Right renal cortex interstitium (tissue), 3 donors: ENCODE results near the gene FSIP2. TPM values are rescaled to one million over a fixed set of nuclear protein-coding genes. Genes with fewer than 3 reads are reported as not detected.
"Not testable (repeated sequence)": the region's sequence is repeated elsewhere in the genome, so short reads cannot be mapped to it uniquely, and the experiment has no call there.

Experiments used
- DNase-seq, 3 donors: peaks; one replicate each; pipeline ENCODE4 v3.0.0-alpha.2; 2013; ENCODE audit warnings: low read depth in 3 of 3, low spot score in 2 of 3
- polyA plus RNA-seq, 3 donors: library from polyadenylated mRNA; unstranded; fragments of 120-200 nt; gene quantifications; one replicate each; pipeline ENCODE4 v1.2.1, GENCODE V29; 2013; ENCODE audit not compliant: insufficient read length in 3 of 3

FSIP2 gene
- polyA plus RNA-seq, 3 donors = 2.4 to 3.8 (median 3.5) TPM

GRCh38 chr2:185806783-185807182 lies 68.2 kb downstream of the FSIP2 start:
- DNase-seq = no peak

- DNase-seq = no peak
Observed at GRCh38 chr2:185807351-185807750, 68.7 kb downstream of the FSIP2 start.

- DNase-seq = no peak
Observed at GRCh38 chr2:185811580-185811979, 73.0 kb downstream of the FSIP2 start.

GRCh38 chr2:185813707-185814106 lies 75.1 kb downstream of the FSIP2 start:
- DNase-seq = no peak

GRCh38 chr2:185817991-185818390 lies 79.4 kb downstream of the FSIP2 start:
- no peak for DNase-seq

DNA sequence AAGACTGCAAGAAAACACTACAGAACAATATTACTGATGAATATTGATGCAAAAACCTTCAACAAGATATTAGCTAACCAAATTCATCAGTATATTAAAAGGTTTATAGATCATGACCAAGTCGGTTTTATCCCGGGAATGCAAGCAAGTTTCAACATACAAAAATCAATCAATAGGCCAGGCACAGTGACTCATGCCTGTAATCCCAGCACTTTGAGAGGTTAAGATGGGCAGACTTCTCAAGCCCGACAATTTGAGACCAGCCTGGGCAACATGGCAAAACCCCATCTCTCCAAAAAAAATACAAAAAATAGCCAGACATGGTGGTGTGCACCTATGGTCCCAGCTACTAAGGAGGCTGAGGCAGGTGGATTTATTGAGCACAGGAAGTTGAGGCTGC lies 82.9 kb downstream of the FSIP2 start:
- DNase-seq = no peak

DNA sequence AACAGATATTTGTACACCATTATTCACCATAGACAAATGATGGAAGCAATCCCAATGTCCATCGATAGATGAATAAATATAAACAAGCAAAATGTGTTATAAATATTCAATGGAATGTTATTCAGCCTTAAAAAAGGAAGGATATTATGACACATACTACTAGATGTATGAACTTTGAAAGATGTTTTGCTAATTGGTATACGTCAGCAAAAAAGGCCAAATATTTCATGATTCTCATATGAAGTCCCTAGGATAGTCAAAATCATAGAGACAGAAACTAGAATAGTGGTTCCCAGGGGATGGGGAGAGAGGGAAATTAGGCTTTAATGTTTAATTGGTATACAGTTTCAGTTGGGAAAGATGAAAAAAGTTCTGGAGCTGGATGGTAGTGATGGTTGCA lies 85.2 kb downstream of the FSIP2 start:
- no peak for DNase-seq

DNA sequence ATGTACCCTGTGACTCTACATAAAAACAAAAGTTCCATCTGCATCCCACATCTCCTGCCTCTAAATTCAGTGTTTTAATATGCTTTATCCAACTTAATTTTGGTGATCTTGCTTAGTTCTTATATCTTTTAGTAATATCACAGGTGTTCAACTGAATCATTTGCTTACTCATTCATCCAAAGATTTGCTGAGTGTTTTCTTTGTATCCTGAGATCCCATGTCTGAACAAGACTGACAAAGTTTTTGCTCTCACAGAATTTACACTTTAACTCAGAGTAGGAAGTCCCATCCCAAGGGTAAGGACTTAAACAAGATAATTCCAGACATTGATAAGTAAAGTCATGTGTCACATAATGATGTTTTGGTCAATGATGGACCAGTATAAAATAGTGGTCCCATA lies 87.0 kb downstream of the FSIP2 start:
- DNase-seq = no peak

GRCh38 chr2:185828326-185828725 lies 89.7 kb downstream of the FSIP2 start:
- DNase-seq = no peak

DNA sequence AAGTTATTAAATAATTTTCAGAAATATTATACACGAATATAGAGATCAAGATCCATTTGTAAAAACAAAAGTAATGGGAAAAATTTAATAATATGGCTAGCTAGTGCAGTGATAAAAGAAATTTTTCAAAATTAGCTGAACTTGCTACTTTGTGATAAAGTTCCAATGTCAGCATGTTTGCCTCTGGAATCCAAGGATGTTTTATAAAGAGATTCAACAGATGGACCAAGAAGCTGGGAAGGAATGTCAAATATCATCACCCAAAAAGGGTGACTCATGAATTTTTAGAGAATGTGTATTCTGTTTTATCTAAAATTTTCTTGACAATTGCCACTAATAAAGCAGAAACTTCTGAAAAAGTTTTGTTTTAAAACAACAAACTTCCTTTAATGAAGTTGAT lies 95.3 kb downstream of the FSIP2 start:
- no peak for DNase-seq

DNA sequence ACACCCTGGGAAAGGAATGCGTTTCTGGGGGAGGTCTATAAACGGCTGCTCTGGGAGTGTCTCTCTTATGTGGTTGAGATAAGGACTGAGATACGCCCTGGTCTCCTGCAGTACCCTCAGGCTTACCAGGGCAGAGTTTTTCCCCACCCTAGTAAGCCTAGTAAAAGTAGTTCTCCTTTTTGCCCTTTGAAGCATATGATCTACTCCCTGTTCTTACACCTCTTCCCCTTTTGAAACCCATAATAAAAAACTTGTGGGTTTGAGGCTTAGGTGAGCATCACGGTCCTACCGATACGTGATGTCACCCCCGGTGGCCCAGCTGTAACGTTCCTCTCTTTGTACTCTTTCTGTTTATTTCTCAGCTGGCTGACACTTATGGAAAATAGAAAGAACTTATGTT lies 97.4 kb downstream of the FSIP2 start:
- no peak for DNase-seq

- DNase-seq = no peak
Observed at GRCh38 chr2:185854885-185855284, 116.3 kb downstream of the FSIP2 start.

DNA sequence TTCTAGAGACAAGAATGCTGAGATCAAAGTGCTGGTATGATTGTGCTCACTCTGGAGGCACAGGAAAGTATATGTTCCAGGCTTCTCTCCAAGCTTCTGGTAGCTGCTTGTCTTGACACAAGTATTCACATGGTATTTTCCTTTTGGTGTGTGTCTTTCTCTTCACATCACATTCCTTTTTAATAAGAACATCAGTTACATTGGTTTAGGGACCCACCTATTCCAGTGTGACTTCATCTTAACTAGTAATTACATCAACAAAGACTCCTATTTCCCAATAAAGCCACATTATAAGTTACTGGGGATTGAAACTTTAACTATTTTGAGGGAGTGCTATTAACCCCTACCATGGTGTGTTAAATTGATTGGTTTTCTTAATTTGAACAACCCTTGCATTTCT lies 119.1 kb downstream of the FSIP2 start:
- DNase-seq = no peak

DNA sequence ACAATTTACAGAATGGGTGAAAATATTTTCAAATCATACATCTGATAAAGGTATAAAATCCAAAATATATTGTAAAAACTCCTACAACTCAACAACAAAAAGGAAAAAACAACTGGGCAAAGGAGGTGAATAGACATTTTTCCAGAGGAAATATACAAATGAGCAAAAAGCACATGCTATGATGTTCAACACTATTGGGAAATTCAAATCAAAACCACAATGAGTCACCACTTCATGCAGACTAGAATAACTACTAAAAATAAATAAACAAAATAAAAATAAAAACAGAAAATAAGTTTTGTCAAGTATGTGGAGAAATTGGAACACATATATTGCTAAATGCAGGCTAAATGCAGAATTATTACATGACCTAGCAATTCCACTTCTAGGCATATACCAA lies 120.9 kb downstream of the FSIP2 start:
- DNase-seq = no peak

DNA sequence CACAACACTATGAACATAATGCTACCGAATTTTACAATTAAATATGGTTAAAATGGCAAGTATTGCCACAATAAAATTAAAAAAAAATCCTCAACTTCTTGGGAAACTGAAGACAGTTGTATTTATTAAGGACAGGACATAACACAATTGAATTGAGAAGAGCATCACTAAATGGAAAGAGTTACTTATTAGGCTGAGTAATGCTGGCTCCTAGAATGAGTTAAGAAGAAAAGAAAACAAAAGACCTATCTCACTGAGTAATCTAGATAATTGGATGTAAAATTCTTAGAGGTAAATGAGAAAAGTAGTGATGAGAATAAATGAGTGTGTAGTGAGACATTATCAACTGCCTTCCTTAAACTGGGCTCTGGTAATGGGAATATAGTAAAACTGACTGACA lies 121.7 kb downstream of the FSIP2 start:
- DNase-seq = no peak

- no peak for DNase-seq
Observed at GRCh38 chr2:185862657-185863398, 124.2 kb downstream of the FSIP2 start.

DNA sequence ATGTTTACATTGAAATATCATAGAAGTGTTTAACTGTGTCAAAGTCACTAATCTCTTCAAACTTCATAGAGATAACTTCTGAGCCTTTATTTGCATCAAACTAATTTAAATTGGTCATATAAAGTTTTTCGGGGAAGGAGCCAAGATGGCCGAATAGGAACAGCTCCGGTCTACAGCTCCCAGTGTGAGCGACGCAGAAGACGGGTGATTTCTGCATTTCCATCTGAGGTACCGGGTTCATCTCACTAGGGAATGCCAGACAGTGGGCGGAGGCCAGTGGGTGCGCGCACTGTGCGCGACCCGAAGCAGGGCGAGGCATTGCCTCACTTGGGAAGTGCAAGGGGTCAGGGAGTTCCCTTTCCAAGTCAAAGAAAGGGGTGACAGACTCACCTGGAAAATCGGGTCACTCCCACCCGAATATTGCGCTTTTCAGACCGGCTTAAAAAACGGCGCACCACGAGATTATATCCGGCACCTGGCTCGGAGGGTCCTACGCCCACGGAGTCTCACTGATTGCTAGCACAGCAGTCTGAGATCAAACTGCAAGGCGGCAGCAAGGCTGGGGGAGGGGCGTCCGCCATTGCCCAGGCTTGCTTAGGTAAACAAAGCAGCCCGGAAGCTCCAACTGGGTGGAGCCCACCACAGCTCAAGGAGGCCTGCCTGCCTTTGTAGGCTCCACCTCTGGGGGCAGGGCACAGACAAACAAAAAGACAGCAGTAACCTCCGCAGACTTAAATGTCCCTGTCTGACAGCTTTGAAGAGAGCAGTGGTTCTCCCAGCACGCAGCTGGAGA lies 126.1 kb downstream of the FSIP2 start:
- DNase-seq = not testable (repeated sequence)

DNA sequence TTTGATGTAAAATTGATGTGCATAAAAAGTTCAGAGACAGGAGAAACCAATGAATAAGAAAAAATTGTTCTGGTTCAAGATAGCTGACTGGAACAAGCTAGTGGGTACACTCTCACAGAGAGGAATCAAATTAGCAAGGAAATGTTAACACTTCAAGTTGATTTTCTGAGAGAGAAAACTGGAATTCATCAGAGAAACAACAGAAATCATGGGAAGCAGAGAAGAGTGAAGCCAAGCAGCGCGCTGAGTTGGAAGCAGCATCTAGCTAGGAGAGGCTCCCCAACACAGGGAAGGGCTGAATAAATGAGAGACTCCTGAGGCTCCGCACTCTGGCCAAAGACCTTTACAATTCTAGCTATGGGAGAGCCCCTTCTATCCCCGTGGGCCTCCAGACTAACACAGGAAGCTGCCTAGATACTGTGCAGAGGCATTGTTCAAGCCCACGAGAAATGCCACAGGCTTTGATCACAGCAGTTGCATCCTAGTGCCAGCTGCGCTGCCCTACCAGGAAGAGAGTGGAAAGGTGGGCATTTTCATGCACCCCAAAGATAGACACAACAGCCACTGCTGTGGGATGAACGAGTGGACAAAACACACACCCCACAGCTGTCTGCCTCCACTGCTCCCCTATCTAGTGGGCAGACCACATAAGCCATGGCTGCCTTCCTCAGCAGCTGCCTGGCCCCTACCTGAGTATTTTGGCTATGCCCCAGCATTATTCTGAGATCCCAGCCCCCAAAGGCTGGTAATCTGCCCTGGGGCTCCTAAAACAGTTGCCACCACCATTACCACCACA lies 136.7 kb downstream of the FSIP2 start:
- DNase-seq = no peak

DNA sequence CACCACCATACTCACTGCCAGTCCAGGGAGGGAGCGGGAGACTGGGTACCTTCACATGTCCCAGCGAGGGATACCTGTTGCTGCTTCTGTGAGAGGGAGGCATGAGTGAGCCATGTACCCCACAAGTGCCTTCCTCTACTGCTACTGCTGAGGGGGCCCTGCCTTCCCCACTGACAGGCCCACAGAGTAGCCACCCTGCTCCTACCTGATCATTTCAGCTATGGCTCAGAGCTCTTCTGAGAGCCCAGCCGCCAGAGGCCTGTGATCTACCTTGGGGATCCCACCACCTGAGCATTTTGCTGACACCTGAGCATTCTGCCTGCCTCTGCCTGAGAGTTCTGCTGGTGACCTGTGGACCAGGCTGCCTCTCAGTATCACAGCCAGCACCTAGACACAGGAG lies 137.6 kb downstream of the FSIP2 start:
- no peak for DNase-seq

DNA sequence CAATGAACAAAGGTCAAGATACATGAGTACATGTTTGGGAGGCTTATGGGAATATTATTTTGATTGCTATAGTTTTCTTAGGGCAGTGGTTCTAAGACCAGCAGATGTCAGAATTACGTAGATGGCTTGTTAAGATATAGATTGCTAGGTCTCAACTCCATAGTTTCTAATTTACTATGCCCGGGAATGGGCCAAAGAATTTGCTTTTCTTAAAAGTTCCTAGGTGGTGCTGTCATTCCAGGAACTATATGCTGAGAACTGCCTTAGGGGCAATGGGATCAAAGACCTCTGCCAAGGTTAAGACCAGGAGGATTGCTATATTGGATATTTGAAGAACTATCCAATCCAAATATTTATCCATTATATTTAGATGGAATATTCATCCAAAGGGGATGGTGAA lies 141.8 kb downstream of the FSIP2 start:
- DNase-seq = no peak
